Measurements from ENCODE around the gene ZBTB24. TPM values are rescaled to one million over a fixed set of nuclear protein-coding genes. Genes with fewer than 3 reads are reported as not detected.
A peak's percentile ranks its signal among the peaks of the same experiment; 100 is the strongest.

Gene ZBTB24
- total RNA-seq, 2 experiments from 2014 or later, result 15.3 to 17.0 TPM

DNA sequence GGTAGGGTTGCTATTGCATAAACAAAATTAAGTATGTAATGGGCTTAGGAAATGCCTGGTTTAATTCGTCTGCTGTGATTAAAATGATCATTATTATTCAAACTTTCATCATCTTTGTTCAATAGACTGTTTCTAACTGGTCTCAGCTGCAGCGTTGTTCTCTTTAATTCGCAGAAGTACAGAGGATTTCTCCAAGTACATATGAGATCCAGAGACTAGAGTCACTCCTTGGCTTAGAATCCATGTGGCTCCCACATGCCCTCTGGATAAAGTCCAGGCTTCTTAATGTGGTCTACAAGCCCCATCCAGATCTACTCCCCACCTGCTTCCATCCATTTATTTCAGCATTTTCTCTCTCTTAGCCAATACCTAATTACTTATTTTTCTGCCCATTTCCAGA lies 1.1 kb upstream of the ZBTB24 start:
- DNase-seq (ENCODE audit: low spot score), result no peak
- Histone ChIP-seq H3K4me2 (ENCODE audit: low read length) (peak overlapping the region; percentile 66), H3K9me2 (ENCODE audit: insufficient read depth, low read length) (no peaks in the 10 kb centered on the region), H3K4me3 (ENCODE audit: low read depth, low read length, poor library complexity, severe bottlenecking) (peak overlapping the region; percentile 64), H3K4me1 (ENCODE audit: insufficient read depth, low read length, poor library complexity, severe bottlenecking) (peaks cover 39% of the 10 kb centered on the region), H2AFZ (ENCODE audit: low read length) (peak overlapping the region; percentile 75), H3K27ac (ENCODE audit: low read depth, low read length, poor library complexity, severe bottlenecking) (no peak overlapping the region), H3K36me3 (ENCODE audit: insufficient read depth, low read length) (peaks cover 29% of the 10 kb centered on the region), H4K20me1 (ENCODE audit: insufficient read depth, low read length) (peaks cover 19% of the 10 kb centered on the region), H3K9me3 (ENCODE audit: low read length) (no peaks in the 10 kb centered on the region), H3K79me2 (ENCODE audit: insufficient read depth, low read depth, low read length) (peaks cover 38% of the 10 kb centered on the region)
- TF ChIP-seq EZH2phosphoT487 (IDR thresholded peaks at IDR 0.05; ENCODE audit: borderline replicate concordance, low read depth, low read length), result no peak
- TF ChIP-seq, protein P1, sequence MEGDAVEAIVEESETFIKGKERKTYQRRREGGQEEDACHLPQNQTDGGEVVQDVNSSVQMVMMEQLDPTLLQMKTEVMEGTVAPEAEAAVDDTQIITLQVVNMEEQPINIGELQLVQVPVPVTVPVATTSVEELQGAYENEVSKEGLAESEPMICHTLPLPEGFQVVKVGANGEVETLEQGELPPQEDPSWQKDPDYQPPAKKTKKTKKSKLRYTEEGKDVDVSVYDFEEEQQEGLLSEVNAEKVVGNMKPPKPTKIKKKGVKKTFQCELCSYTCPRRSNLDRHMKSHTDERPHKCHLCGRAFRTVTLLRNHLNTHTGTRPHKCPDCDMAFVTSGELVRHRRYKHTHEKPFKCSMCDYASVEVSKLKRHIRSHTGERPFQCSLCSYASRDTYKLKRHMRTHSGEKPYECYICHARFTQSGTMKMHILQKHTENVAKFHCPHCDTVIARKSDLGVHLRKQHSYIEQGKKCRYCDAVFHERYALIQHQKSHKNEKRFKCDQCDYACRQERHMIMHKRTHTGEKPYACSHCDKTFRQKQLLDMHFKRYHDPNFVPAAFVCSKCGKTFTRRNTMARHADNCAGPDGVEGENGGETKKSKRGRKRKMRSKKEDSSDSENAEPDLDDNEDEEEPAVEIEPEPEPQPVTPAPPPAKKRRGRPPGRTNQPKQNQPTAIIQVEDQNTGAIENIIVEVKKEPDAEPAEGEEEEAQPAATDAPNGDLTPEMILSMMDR (conservative IDR thresholded peaks at IDR 0.05; ENCODE audit: low read length), result no peak
- CTCF ChIA-PET (ENCODE audit: unreplicated experiment), result interaction anchor here (0.6 kb wide), 1 partner anchor 34 kb away, joined by 3 read pairs; no protein-coding TSS in a partner anchor
- POLR2A ChIA-PET, result interaction anchor here (0.6 to 2.3 kb wide), 3 partner anchors 28 to 380 kb away, joined by 3 to 11 read pairs (median 3); partner anchors contain the start of gene MICAL1
- intact Hi-C loops (cut with micrococcal nuclease; ENCODE audit: unreplicated experiment), result no loop called here
- no TSS peak for BruUV-seq (replicated peaks)

- intact Hi-C loops (cut with micrococcal nuclease; ENCODE audit: unreplicated experiment), result loop anchor here (1.0 to 2.0 kb wide), 2 partner anchors 43 to 101 kb away; partner anchors contain the start of genes CD164, PPIL6 and SMPD2
- peak overlapping the region; percentile 75 for H2AFZ ChIP-seq (ENCODE audit: low read length)
- H3K36me3 ChIP-seq (ENCODE audit: insufficient read depth, low read length), result peaks cover 33% of the 10 kb centered on the region
- no peak for TF ChIP-seq EZH2phosphoT487 (IDR thresholded peaks at IDR 0.05; ENCODE audit: borderline replicate concordance, low read depth, low read length)
- TF ChIP-seq, protein P1 (conservative IDR thresholded peaks at IDR 0.05; ENCODE audit: low read length), result no peak
- peaks cover 42% of the 10 kb centered on the region for H3K79me2 ChIP-seq (ENCODE audit: insufficient read depth, low read depth, low read length)
- H3K4me2 ChIP-seq (ENCODE audit: low read length), result peak overlapping the region; percentile 66
- CTCF ChIA-PET (ENCODE audit: unreplicated experiment), result interaction anchor here (0.6 kb wide), 1 partner anchor 33 kb away, joined by 3 read pairs; no protein-coding TSS in a partner anchor
- POLR2A ChIA-PET, result interaction anchor here (1.0 to 2.3 kb wide), 2 partner anchors 28 to 29 kb away, joined by 3 to 11 read pairs; partner anchors contain the start of gene MICAL1
- no peaks in the 10 kb centered on the region for H3K9me2 ChIP-seq (ENCODE audit: insufficient read depth, low read length)
- no peak overlapping the region for H3K27ac ChIP-seq (ENCODE audit: low read depth, low read length, poor library complexity, severe bottlenecking)
- DNase-seq (ENCODE audit: low spot score), result no peak
- BruUV-seq (replicated peaks), result no TSS peak
- no peaks in the 10 kb centered on the region for H3K9me3 ChIP-seq (ENCODE audit: low read length)
- peak overlapping the region; percentile 64 for H3K4me3 ChIP-seq (ENCODE audit: low read depth, low read length, poor library complexity, severe bottlenecking)
- H4K20me1 ChIP-seq (ENCODE audit: insufficient read depth, low read length), result peaks cover 23% of the 10 kb centered on the region
- H3K4me1 ChIP-seq (ENCODE audit: insufficient read depth, low read length, poor library complexity, severe bottlenecking), result peaks cover 43% of the 10 kb centered on the region
These were observed 677 bp upstream of the ZBTB24 start for GRCh38 chr6:109483735-109484057.

GRCh38 chr6:109480993-109481480 lies 2.0 kb downstream of the ZBTB24 start:
- H3K9me2 ChIP-seq (ENCODE audit: insufficient read depth, low read length), result no peaks in the 10 kb centered on the region
- TSS peak; percentile 73 for BruUV-seq (replicated peaks)
- TF ChIP-seq, protein P1 (conservative IDR thresholded peaks at IDR 0.05; ENCODE audit: low read length), result no peak
- TF ChIP-seq EZH2phosphoT487 (IDR thresholded peaks at IDR 0.05; ENCODE audit: borderline replicate concordance, low read depth, low read length), result no peak
- H3K4me2 ChIP-seq (ENCODE audit: low read length), result peak overlapping the region; percentile 94
- DNase-seq (ENCODE audit: low spot score), result no peak
- peaks cover 68% of the 10 kb centered on the region for H3K79me2 ChIP-seq (ENCODE audit: insufficient read depth, low read depth, low read length)
- POLR2A ChIA-PET, result interaction anchor here (0.5 to 2.3 kb wide), 5 partner anchors 20 to 219 kb away, joined by 3 to 19 read pairs (median 4); no protein-coding TSS in a partner anchor
- peak overlapping the region; percentile 51 for H3K27ac ChIP-seq (ENCODE audit: low read depth, low read length, poor library complexity, severe bottlenecking)
- H3K9me3 ChIP-seq (ENCODE audit: low read length), result no peaks in the 10 kb centered on the region
- no peak overlapping the region for H2AFZ ChIP-seq (ENCODE audit: low read length)
- CTCF ChIA-PET (ENCODE audit: unreplicated experiment), result no interaction called here
- H3K36me3 ChIP-seq (ENCODE audit: insufficient read depth, low read length), result peaks cover 60% of the 10 kb centered on the region
- intact Hi-C loops (cut with micrococcal nuclease; ENCODE audit: unreplicated experiment), result no loop called here
- H3K4me3 ChIP-seq (ENCODE audit: low read depth, low read length, poor library complexity, severe bottlenecking), result peak overlapping the region; percentile 96
- peaks cover 70% of the 10 kb centered on the region for H3K4me1 ChIP-seq (ENCODE audit: insufficient read depth, low read length, poor library complexity, severe bottlenecking)
- peaks cover 41% of the 10 kb centered on the region for H4K20me1 ChIP-seq (ENCODE audit: insufficient read depth, low read length)
